Activated T-cell treated with anti-CD3 and anti-CD28 coated beads, Interleukin-2, amount 50 U/mL, for 1 hour (primary cell): Measurements from ENCODE around the gene PRMT7.
"Not testable (repeated sequence)": the region's sequence is repeated elsewhere in the genome, so short reads cannot be mapped to it uniquely, and the experiment has no call there.

Experiments
- DNase-seq: peaks from one replicate; pipeline ENCODE4 v3.0.0-alpha.2; 2020

The PRMT7 gene

DNA sequence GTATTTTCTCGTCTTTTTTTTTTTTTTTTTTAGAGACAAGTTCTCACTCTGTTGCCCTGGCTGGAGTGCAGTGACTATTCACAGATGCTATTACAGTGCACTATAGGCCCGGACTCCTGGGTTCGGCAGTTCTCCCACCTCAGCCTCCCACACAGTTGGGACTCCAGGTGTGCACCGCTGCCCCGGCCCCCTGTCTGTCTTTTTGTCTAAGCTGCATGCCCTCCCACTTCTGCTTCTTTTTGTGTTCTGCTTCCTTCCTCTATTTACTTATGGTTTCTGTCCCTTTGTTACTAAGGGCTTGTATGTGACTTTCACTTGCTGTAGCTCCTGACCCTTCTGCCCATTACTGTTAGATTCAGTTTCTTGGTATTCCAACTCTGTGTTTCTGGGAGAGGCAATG is 26.0 kb upstream of the PRMT7 start:
- no peak for DNase-seq

DNA sequence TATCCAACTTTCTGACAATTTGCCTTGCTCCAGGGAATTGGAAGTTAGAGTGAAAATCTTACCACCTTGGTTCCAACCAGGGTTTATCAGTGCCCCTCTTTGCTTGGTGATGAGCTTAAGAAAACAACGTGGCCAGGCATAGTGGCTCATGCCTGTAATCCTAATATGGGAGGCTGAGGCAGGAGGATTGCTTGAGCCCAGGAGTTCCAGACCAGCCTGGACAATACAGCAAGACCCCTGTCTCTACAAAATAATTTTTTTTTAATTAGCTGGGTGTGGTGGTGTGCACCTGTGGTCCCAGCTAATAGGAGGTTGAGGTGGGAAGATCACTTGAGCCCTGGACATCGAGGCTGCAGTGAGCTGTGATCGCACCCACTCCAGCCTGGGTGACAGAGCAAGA is 25.1 kb upstream of the PRMT7 start:
- DNase-seq: no peak

GRCh38 chr16:68286153-68287074 is 24.4 kb upstream of the PRMT7 start:
- no peak for DNase-seq

- DNase-seq: peak; percentile 50
Measured at GRCh38 chr16:68287276-68288251, 23.3 kb upstream of the PRMT7 start.

DNA sequence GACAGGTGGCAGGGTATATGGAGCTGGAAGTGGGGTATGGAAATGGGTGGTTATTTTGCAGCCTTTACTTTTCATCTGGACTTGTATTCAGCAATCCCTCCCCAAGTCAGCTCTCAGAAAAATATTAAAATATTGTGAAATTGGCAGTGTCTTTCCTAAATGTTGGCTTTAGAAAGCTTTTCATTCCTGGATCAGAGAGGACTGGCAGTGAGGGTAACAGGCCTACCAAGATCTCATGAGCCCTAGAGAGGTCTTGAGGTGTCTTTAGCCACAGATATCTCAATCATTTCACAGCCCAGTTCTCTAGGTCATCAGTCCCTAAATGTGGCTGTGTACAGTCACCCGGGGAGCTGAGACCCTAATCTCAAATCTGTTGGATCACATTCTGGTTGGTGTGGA is 22.6 kb upstream of the PRMT7 start:
- DNase-seq: no peak

DNA sequence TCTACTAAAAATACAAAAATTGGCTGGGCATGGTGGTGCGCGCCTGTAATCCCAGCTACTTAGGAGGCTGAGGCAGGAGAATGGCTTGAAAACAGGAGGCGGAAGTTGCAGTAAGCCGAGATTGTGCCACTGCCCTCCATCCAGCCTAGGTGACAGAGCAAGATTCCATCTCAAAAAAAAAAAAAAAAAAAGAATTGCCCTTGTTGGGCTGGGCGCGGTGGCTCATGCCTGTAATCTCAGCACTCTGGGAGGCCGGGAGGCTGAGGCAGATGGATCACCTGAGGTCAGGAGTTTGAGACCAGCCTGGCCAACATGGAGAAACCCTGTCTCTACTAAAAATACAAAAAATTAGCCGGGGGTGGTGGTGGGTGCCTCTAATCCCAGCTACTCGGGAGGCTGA is 22.0 kb upstream of the PRMT7 start:
- DNase-seq: not testable (repeated sequence)

- DNase-seq: no peak
Measured at GRCh38 chr16:68289202-68289601, 21.6 kb upstream of the PRMT7 start.

- peak; percentile 56 for DNase-seq
Measured at GRCh38 chr16:68289621-68290329, 21.0 kb upstream of the PRMT7 start.

GRCh38 chr16:68290450-68290849 is 20.4 kb upstream of the PRMT7 start:
- DNase-seq: peak; percentile 14

- peak; percentile 20 for DNase-seq
Measured at GRCh38 chr16:68291227-68291626, 19.6 kb upstream of the PRMT7 start.

GRCh38 chr16:68292425-68292824 is 18.4 kb upstream of the PRMT7 start:
- peak; percentile 12 for DNase-seq

GRCh38 chr16:68296291-68296690 is 14.5 kb upstream of the PRMT7 start:
- peak; percentile 11 for DNase-seq

DNA sequence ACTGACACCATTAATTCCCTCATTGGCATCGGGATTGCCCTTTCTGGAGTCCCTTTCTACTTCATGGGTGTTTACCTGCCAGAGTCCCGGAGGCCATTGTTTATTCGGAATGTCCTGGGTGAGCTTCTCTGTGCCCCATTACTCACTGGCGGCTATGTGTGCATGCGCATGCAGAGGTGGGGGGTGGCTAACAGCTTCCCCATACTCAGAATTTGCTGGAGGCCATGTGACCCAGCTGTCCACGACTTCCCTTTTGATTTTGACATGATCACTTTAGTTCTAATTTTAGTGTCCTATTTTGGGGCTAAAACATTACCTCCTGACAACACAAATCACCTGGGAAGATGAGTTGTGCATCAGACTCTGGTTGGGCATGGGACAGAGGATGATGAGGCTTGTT is 14.1 kb upstream of the PRMT7 start:
- peak; percentile 10 for DNase-seq

- no peak for DNase-seq
Measured at GRCh38 chr16:68297908-68298307, 12.9 kb upstream of the PRMT7 start.

GRCh38 chr16:68298312-68298711 is 12.5 kb upstream of the PRMT7 start:
- no peak for DNase-seq

DNA sequence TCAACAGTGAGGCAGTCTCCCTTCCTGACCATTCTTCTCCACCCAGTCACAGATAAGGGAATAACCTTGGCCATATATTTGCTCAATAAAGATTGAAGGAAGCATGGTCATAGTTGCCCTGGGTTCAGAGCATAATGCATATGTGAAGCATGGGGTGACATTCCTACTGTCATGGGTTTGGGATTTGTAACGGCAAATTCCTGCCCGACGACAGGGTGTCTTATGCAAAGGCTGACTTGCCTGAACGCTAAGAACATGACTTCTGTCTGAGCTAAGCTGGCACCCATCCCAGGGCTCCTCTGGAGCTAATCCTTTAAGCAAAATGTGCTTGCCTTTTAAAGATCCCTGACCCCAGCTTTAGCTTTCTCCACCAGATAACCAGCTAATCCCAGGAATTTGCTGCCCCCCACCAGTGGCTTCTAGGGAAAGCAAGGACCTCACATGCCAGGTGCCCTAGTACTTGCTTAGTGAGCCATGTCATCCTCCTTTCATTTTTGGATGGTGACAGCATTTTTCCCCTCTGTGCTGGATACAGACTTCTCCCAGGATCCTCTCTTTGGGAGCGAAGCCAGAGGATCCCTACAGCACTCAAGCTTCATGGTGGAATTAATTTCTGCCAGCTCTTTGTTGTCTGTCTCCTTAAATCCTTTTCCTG is 11.8 kb upstream of the PRMT7 start:
- DNase-seq: no peak

- no peak for DNase-seq
Measured at GRCh38 chr16:68299571-68300453, 11.0 kb upstream of the PRMT7 start.

DNA sequence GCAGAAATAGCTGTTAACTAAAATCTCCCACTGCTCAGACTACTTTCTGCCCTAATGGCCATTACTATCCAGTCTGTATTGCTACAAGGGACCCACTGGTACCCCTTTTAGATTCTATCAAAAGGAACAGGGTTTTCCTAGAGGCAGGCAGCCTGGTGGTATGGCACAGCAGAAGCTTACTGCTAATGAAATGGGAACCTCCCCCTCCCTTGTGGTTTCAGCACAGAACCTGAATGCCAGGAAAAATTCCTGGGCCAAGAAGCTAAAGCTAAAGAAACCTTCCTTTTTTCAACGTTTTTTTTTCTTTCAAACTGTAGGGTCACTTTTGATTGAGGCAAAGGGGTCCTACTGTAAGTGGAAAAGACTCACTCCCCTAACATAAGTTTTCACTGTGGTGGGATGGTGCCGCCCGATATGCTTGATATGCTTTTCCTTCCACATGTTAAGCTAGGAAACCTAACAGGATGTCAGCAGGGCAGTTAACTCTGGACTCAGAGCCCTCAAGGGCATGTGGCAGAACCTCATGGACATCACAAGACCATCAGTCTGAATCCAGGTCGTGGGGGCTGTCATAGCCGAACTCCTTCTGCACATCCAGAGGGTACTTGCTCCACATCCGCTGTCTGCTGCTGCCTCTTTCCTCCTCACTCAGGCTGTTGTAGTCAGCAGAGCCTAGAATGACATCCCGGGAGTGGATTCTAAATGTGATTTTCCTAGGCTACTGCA is 9.9 kb upstream of the PRMT7 start:
- no peak for DNase-seq

DNA sequence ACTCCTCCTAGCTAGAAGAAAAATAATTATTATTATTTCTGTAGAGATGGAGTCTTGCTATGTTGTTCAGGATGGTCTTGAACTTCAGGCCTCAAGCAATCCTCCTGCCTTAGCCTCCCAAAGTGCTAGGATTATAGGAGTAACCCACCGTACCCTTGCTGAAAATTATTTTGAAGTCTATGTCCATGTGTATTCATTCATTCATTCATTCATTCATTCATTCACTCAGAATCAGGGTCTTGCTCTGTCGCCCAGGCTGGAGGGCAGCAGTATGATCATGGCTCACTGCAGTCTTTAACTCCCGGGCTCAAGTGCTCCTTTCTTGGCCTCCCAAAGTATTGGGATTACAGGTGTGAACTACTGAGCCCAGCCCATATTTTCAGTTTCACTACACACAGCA is 4.2 kb upstream of the PRMT7 start:
- no peak for DNase-seq

GRCh38 chr16:68309799-68310198 is 1.0 kb upstream of the PRMT7 start:
- no peak for DNase-seq

DNA sequence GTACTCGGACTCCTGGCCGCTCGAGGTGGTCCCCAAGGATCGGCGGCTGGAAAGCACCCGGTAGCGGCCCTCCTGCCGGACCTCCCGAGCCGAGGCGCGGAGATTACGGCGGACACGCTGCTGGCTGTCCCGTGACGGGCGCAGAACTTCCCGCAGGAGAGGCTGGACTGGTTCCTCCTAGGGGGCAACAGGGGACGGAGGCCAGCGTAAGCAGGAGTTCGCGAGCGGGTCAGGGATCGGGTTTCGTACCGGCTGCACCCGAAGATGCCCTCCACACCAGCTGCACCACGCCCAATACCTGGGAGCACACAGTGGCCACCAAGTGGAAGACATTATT is 414 bp upstream of the PRMT7 start:
- DNase-seq: no peak
